Measurements from ENCODE around the gene PGRMC2.

Gene PGRMC2

GRCh38 chr4:128287141-128287870 lies at the start of gene PGRMC2:
Gene PGRMC2 (minus strand): TSS chr4:128287813. CDS start chr4:128287790, 23 bp downstream.
- H3K4me3 ChIP-seq (ENCODE audit: low read depth, low read length): peak within 1 kb of the TSS; percentile 87
- no peak for TF ChIP-seq CTCF (conservative IDR thresholded peaks at IDR 0.05; ENCODE audit: low read depth, low read length)
- DNase-seq (ENCODE audit: low read depth): peak; percentile 63

- peak; percentile 33 for DNase-seq (ENCODE audit: low read depth)
- no peak overlapping the region for H3K4me3 ChIP-seq (ENCODE audit: low read depth, low read length)
- no peak for TF ChIP-seq CTCF (conservative IDR thresholded peaks at IDR 0.05; ENCODE audit: low read depth, low read length)
Observed at GRCh38 chr4:128335541-128335940, 47.9 kb upstream of the PGRMC2 start.

- DNase-seq (ENCODE audit: low read depth): no peak
- TF ChIP-seq CTCF (conservative IDR thresholded peaks at IDR 0.05; ENCODE audit: low read depth, low read length): no peak
- H3K4me3 ChIP-seq (ENCODE audit: low read depth, low read length): no peak overlapping the region
Observed at GRCh38 chr4:128334256-128334655, 46.6 kb upstream of the PGRMC2 start.

GRCh38 chr4:128333309-128334018 lies 45.9 kb upstream of the PGRMC2 start:
- peak; percentile 28 for DNase-seq (ENCODE audit: low read depth)
- no peak for TF ChIP-seq CTCF (conservative IDR thresholded peaks at IDR 0.05; ENCODE audit: low read depth, low read length)
- H3K4me3 ChIP-seq (ENCODE audit: low read depth, low read length): no peak overlapping the region

- no peak for TF ChIP-seq CTCF (conservative IDR thresholded peaks at IDR 0.05; ENCODE audit: low read depth, low read length)
- peak; percentile 27 for DNase-seq (ENCODE audit: low read depth)
- no peak overlapping the region for H3K4me3 ChIP-seq (ENCODE audit: low read depth, low read length)
Observed at GRCh38 chr4:128332081-128332480, 44.5 kb upstream of the PGRMC2 start.

GRCh38 chr4:128329638-128330037 lies 42.0 kb upstream of the PGRMC2 start:
- TF ChIP-seq CTCF (conservative IDR thresholded peaks at IDR 0.05; ENCODE audit: low read depth, low read length): no peak
- H3K4me3 ChIP-seq (ENCODE audit: low read depth, low read length): no peak overlapping the region
- no peak for DNase-seq (ENCODE audit: low read depth)
